GM19023 (cell line): Measurements from ENCODE around the gene RERE.

Experiments used
- ATAC-seq: cut with Tn5 transposase; IDR thresholded peaks from one replicate; pipeline ENCODE4 v1.9.1; 2021; ENCODE audit warnings: mild to moderate bottlenecking, moderate library complexity; ENCODE audit not compliant: unreplicated experiment

RERE gene

GRCh38 chr1:8325771-8326170 lies 491.7 kb downstream of the RERE start:
- no peak for ATAC-seq

- no peak for ATAC-seq
Observed at GRCh38 chr1:8324176-8324810, 493.1 kb downstream of the RERE start.

GRCh38 chr1:8323706-8324105 lies 493.7 kb downstream of the RERE start:
- no peak for ATAC-seq

- ATAC-seq, result no peak
Observed at GRCh38 chr1:8321612-8322011, 495.8 kb downstream of the RERE start.

GRCh38 chr1:8318436-8318835 lies 499.0 kb downstream of the RERE start:
- ATAC-seq, result no peak

GRCh38 chr1:8317647-8318381 lies 499.6 kb downstream of the RERE start, which contains the start of gene SLC45A1:
Gene SLC45A1 (plus strand): TSS chr1:8318114. CDS start chr1:8324330, 6,216 bp downstream.
- no peak for ATAC-seq

- no peak for ATAC-seq
Observed at GRCh38 chr1:8315573-8316475, 501.6 kb downstream of the RERE start.

- no peak for ATAC-seq
Observed at GRCh38 chr1:8314346-8315280, 502.8 kb downstream of the RERE start.

- no peak for ATAC-seq
Observed at GRCh38 chr1:8313231-8313630, 504.2 kb downstream of the RERE start.

GRCh38 chr1:8312235-8313218 lies 504.9 kb downstream of the RERE start:
- no peak for ATAC-seq

GRCh38 chr1:8311068-8311718 lies 506.2 kb downstream of the RERE start:
- no peak for ATAC-seq

- no peak for ATAC-seq
Observed at GRCh38 chr1:8307628-8308027, 509.8 kb downstream of the RERE start.

GRCh38 chr1:8303876-8304275 lies 513.6 kb downstream of the RERE start:
- no peak for ATAC-seq

GRCh38 chr1:8303141-8303540 lies 514.3 kb downstream of the RERE start:
- no peak for ATAC-seq
